HepG2 (cell line): Measurements from ENCODE around the gene GRIN3B. TPM values are rescaled to one million over a fixed set of nuclear protein-coding genes. Genes with fewer than 3 reads are reported as not detected.

Source experiments
- ATF4 ChIP-seq, 2 experiments: fragments of 450-650 bp in 1 of 2; sonication (generic) in 1 of 2; formaldehyde crosslinking; IDR thresholded peaks; 2 replicates each; pipeline versions ENCODE4 v1.5.0 to v1.8.0; 2020 to 2022; ENCODE audit warnings: mild to moderate bottlenecking in 1 of 2, missing genetic modification reagents in 1 of 2
- BATF2 ChIP-seq: sonication (generic); formaldehyde crosslinking; IDR thresholded peaks from 2 replicates; pipeline ENCODE4 v1.8.0; 2022; ENCODE audit warnings: mild to moderate bottlenecking, missing genetic modification reagents, moderate library complexity
- FOXO1 ChIP-seq: sonication (generic); formaldehyde crosslinking; IDR thresholded peaks from 2 replicates; pipeline ENCODE4 v1.4.0; 2020; ENCODE audit warnings: missing genetic modification reagents
- GFI1 ChIP-seq: sonication (generic); formaldehyde crosslinking; IDR thresholded peaks from 2 replicates; pipeline ENCODE4 v1.5.0; 2020; ENCODE audit warnings: missing genetic modification reagents, mild to moderate bottlenecking, borderline replicate concordance
- HDAC2 ChIP-seq: sonication (generic); formaldehyde crosslinking; IDR thresholded peaks from 2 replicates; pipeline ENCODE4 v1.4.0; 2020; ENCODE audit warnings: missing genetic modification reagents
- JDP2 ChIP-seq: sonication (generic); formaldehyde crosslinking; IDR thresholded peaks from 2 replicates; pipeline ENCODE4 v1.8.1; 2022; ENCODE audit warnings: missing genetic modification reagents, borderline replicate concordance
- KAT8 ChIP-seq: IDR thresholded peaks from 2 replicates; pipeline ENCODE4 v1.6.1; 2016; ENCODE audit warnings: missing genetic modification reagents, missing compliant biosample characterization
- KDM3A ChIP-seq: IDR thresholded peaks from 2 replicates; pipeline ENCODE4 v1.6.1; 2018; ENCODE audit warnings: low read depth, missing compliant biosample characterization
- KMT2A ChIP-seq: sonication (generic); formaldehyde crosslinking; IDR thresholded peaks from 2 replicates; pipeline ENCODE4 v1.4.0; 2020; ENCODE audit warnings: missing genetic modification reagents
- PCBP2 ChIP-seq: fragments of 200-400 bp; formaldehyde crosslinking; optimal IDR thresholded peaks from 2 replicates; pipeline ENCODE3; 2018; ENCODE audit warnings: low read length, low read depth; ENCODE audit not compliant: poor library complexity, severe bottlenecking
- SIN3B ChIP-seq: fragments of 150-350 bp; IDR thresholded peaks from 2 replicates; pipeline ENCODE4 v1.6.1; 2014; ENCODE audit warnings: low read length
- TFDP1 ChIP-seq: IDR thresholded peaks from 2 replicates; pipeline ENCODE4 v1.6.1; 2016; ENCODE audit warnings: missing compliant biosample characterization, missing genetic modification reagents, borderline replicate concordance
- ZBTB25 ChIP-seq: IDR thresholded peaks from 2 replicates; pipeline ENCODE4 v1.6.1; 2018; ENCODE audit warnings: missing genetic modification reagents
- ZNF121 ChIP-seq: sonication (generic); formaldehyde crosslinking; IDR thresholded peaks from 2 replicates; pipeline ENCODE4 v1.5.0; 2020; ENCODE audit warnings: mild to moderate bottlenecking, missing genetic modification reagents
- ZNF136 ChIP-seq: sonication (generic); formaldehyde crosslinking; IDR thresholded peaks from 2 replicates; pipeline ENCODE4 v1.8.1; 2022; ENCODE audit warnings: low read depth, mild to moderate bottlenecking, moderate library complexity, missing genetic modification reagents
- ZNF292 ChIP-seq: sonication (generic); formaldehyde crosslinking; IDR thresholded peaks from 2 replicates; pipeline ENCODE4 v1.8.1; 2022; ENCODE audit warnings: mild to moderate bottlenecking, low read depth, missing genetic modification reagents, borderline replicate concordance
- ZNF451 ChIP-seq: sonication (generic); formaldehyde crosslinking; IDR thresholded peaks from 2 replicates; pipeline ENCODE4 v1.5.0; 2020; ENCODE audit warnings: mild to moderate bottlenecking, missing genetic modification reagents
- ZNF589 ChIP-seq: sonication (generic); formaldehyde crosslinking; conservative IDR thresholded peaks from 2 replicates; pipeline ENCODE4 v1.8.0; 2022; ENCODE audit warnings: mild to moderate bottlenecking, moderate library complexity, missing genetic modification reagents
- ZNF678 ChIP-seq: sonication (generic); formaldehyde crosslinking; IDR thresholded peaks from 2 replicates; pipeline ENCODE4 v1.4.0; 2020; ENCODE audit warnings: mild to moderate bottlenecking, missing genetic modification reagents
- polyA plus RNA-seq, 8 experiments: library from polyadenylated mRNA; depleted of rRNA in 3 of 8; stranded (reverse) in 7 of 8; unstranded in 1 of 8; fragments of >200 nt; fragmentation: Illumina TruSeq in 4 of 8; extraction: Trizol in 4 of 8; gene quantifications; 2 replicates each; pipeline versions ENCODE4 v1.2.1 to v1.2.3, GENCODE V29; 2011 to 2016; ENCODE audit warnings: low read depth in 4 of 8, missing spikeins in 1 of 8, mixed read lengths in 1 of 8; ENCODE audit not compliant: insufficient read depth in 1 of 8
- total RNA-seq, 5 experiments: library from RNA; depleted of rRNA; stranded (reverse); fragments of >200 nt; fragmentation: Illumina TruSeq; extraction: Trizol; gene quantifications; 2 replicates each; pipeline ENCODE4 v1.2.3, GENCODE V29; 2016; ENCODE audit warnings: low read depth in 1 of 5
- TF ChIP-seq, protein P1 (sequence below): sonication (generic); formaldehyde crosslinking; IDR thresholded peaks from 2 replicates; pipeline ENCODE4 v1.4.0; 2020; ENCODE audit warnings: mild to moderate bottlenecking, missing genetic modification reagents
- TF ChIP-seq, protein P2 (sequence below): sonication (generic); formaldehyde crosslinking; IDR thresholded peaks from 2 replicates; pipeline ENCODE4 v1.8.1; 2023; ENCODE audit warnings: mild to moderate bottlenecking, moderate library complexity, missing genetic modification reagents

The GRIN3B gene
- total and polyA plus RNA-seq, 2 of the 13 experiments (the other 11 are each of a cell fraction or from before 2014, with no cell fraction given), result 0.07 to 0.20 TPM

DNA sequence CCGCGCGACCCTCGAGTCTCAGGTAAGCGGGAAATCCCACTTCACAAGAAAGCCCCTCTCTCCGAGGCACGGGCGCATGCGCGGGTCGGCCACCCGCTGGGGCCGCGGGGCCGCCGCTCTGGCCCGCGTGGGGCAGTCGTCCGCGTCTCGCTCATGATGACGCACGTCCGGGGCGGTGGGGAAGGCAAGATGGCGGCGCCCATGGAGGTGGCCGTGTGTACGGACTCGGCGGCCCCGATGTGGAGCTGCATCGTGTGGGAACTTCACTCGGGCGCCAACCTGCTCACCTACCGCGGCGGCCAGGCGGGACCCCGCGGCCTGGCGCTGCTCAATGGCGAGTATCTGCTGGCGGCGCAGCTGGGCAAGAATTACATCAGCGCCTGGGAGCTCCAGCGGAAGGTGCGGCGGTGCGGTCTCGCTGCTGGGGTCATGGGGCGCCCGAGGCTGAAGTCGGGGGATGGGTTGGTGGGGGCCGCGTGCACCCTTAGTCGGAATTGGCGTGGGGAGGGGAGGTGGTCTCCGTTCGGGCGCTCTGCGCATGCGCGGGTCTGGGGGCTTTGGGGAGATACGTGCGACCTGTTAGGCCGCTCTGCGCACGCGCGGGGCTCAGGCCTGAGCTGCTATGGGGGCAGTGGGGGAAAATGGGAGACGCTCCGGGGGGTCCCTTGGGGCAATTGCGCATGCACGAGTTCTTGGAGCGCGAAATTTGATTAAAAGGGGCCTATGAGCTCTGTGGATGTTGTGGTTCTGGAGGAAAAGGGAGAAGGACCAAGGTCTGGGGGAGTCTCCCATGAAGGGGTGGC, 15.9 kb upstream of the GRIN3B start, which contains the start of gene WDR18 (continued):
- TF ChIP-seq, protein P1, sequence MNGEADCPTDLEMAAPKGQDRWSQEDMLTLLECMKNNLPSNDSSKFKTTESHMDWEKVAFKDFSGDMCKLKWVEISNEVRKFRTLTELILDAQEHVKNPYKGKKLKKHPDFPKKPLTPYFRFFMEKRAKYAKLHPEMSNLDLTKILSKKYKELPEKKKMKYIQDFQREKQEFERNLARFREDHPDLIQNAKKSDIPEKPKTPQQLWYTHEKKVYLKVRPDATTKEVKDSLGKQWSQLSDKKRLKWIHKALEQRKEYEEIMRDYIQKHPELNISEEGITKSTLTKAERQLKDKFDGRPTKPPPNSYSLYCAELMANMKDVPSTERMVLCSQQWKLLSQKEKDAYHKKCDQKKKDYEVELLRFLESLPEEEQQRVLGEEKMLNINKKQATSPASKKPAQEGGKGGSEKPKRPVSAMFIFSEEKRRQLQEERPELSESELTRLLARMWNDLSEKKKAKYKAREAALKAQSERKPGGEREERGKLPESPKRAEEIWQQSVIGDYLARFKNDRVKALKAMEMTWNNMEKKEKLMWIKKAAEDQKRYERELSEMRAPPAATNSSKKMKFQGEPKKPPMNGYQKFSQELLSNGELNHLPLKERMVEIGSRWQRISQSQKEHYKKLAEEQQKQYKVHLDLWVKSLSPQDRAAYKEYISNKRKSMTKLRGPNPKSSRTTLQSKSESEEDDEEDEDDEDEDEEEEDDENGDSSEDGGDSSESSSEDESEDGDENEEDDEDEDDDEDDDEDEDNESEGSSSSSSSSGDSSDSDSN (CRISPR knock-in tag), result peak; percentile 52
- TF ChIP-seq JDP2, result no peak
- no peak for TF ChIP-seq BATF2 (CRISPR knock-in tag)
- peak; percentile 96 for TF ChIP-seq KAT8 (CRISPR knock-in tag)
- no peak for TF ChIP-seq PCBP2
- TF ChIP-seq GFI1, result no peak
- peak; percentile 75; the same call in 1 of the 2 replicates for TF ChIP-seq TFDP1 (CRISPR knock-in tag)
- TF ChIP-seq SIN3B, result peak; percentile 89
- no peak for TF ChIP-seq ZNF121 (CRISPR knock-in tag)
- TF ChIP-seq ZNF678, result 0 out of 2 replicates have a peak, but pooled peaks have one; percentile 23
- peak; percentile 87 for TF ChIP-seq ZNF451 (CRISPR knock-in tag)
- TF ChIP-seq HDAC2, result peak; percentile 70
- TF ChIP-seq ZNF136, result peak; percentile 88
- TF ChIP-seq ZBTB25 (CRISPR knock-in tag), result peak; percentile 47; the same call in 1 of the 2 replicates
- TF ChIP-seq ZNF589, result no peak
- peak in 1 of 2 experiments; percentile 84; a peak in 2 of 4 replicates for TF ChIP-seq ATF4 (CRISPR knock-in tag; IDR thresholded peaks at IDR 0.05)
- peak; percentile 40; the same call in 1 of the 2 replicates for TF ChIP-seq KDM3A (CRISPR knock-in tag)
- TF ChIP-seq FOXO1 (CRISPR knock-in tag), result peak; percentile 35; the same call in 1 of the 2 replicates
- TF ChIP-seq ZNF292 (CRISPR knock-in tag), result no peak
- TF ChIP-seq KMT2A (CRISPR knock-in tag), result peak; percentile 66; the same call in 1 of the 2 replicates
- TF ChIP-seq, protein P2, sequence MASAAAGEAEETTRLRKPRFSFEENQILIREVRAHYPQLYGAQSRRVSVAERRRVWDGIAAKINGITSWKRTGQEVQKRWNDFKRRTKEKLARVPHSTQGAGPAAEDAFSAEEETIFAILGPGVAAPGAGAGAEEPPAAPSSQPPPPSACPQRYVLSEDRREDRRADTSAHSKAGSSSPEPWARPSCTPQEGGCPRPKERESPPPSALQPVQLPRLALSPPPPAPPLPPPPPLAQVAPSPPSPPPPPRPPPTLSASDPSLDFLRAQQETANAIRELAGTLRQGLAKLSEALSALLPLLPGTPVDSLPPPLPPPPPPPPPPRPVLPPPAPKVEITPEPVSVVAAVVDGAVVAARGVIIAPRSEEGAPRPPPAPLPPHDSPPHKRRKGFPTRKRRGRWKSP (CRISPR knock-in tag), result 0 out of 2 replicates have a peak, but pooled peaks have one; percentile 46
